Kidney (tissue), 14 donors: ENCODE results near the gene DDX41. TPM values are rescaled to one million over a fixed set of nuclear protein-coding genes. Genes with fewer than 3 reads are reported as not detected.

ENCODE experiments used
- DNase-seq, 5 donors: peaks; one replicate each; pipeline ENCODE4 v3.0.0-alpha.2; 2013 to 2020
- FAIRE-seq: peaks from 2 replicates; lab custom pipeline; 2012; peaks lifted over from hg19 to GRCh38; lab: Jason Lieb, UNC
- H3K27ac ChIP-seq, 2 donors: one replicate each; pipeline ENCODE4 v1.7.0; 2013; ENCODE audit warnings: low read depth in 2 of 2, low read length in 2 of 2, inconsistent platforms in 1 of 2
- H3K27me3 ChIP-seq: one replicate; pipeline ENCODE4 v1.7.1; 2013; ENCODE audit warnings: low read length, inconsistent platforms; ENCODE audit not compliant: control insufficient read depth, insufficient read depth
- H3K36me3 ChIP-seq, 3 donors: one replicate each; pipeline versions ENCODE4 v1.7.0 to v1.7.1; 2013; ENCODE audit warnings: low read length in 3 of 3, control low read depth in 1 of 3, inconsistent platforms in 1 of 3; ENCODE audit not compliant: insufficient read depth in 3 of 3, control insufficient read depth in 2 of 3
- H3K4me1 ChIP-seq, 3 donors: one replicate each; pipeline versions ENCODE4 v1.7.0 to v1.7.1; 2013; ENCODE audit warnings: low read length in 3 of 3, inconsistent platforms in 1 of 3, low read depth in 1 of 3; ENCODE audit not compliant: control insufficient read depth in 2 of 3, insufficient read depth in 2 of 3
- H3K4me3 ChIP-seq, 3 donors: one replicate each; pipeline versions ENCODE4 v1.7.0 to v1.8.1; 2013; ENCODE audit warnings: low read length in 3 of 3, control low read depth in 1 of 3, inconsistent platforms in 1 of 3
- H3K9ac ChIP-seq, 3 donors: one replicate each; pipeline versions ENCODE4 v1.7.0 to v1.7.1; 2013; ENCODE audit warnings: low read length in 3 of 3, control low read depth in 1 of 3, inconsistent platforms in 1 of 3
- H3K9me3 ChIP-seq, 3 donors: one replicate each; pipeline versions ENCODE4 v1.7.0 to v1.7.1; 2013; ENCODE audit warnings: low read length in 3 of 3, control low read depth in 1 of 3, inconsistent platforms in 1 of 3; ENCODE audit not compliant: control insufficient read depth in 2 of 3, insufficient read depth in 1 of 3
- intact Hi-C: fragments of 100-400 bp; cut with DNase I; formaldehyde crosslinking; loops from one replicate; pipeline ENCODE4 v1.11.1; 2022
- polyA plus RNA-seq: library from polyadenylated mRNA; stranded (reverse); fragments of 350-450 nt; fragmentation: Illumina TruSeq; extraction: RNeasy Lipid Tissue Mini Kit (QIAGEN cat#74804); gene quantifications from one replicate; pipeline ENCODE4 v1.2.3, GENCODE V29; 2014; ENCODE audit warnings: low read depth, low replicate concordance; ENCODE audit not compliant: insufficient read depth
- total RNA-seq: library from RNA; stranded (reverse); fragmentation: NEBNext Ultra II Directional; extraction: Animal tissue kit (Norgen Biotek cat#: 25700); gene quantifications from one replicate; pipeline ENCODE4 v1.2.1, GENCODE V29; 2021
- TF ChIP-seq, protein P1 (sequence below): IDR thresholded peaks from 3 replicates; pipeline ENCODE4 v1.5.1; 2012; ENCODE audit warnings: mild to moderate bottlenecking, moderate library complexity, borderline replicate concordance; ENCODE audit not compliant: insufficient read depth; ENCODE audit errors: extremely low read depth
- donor health status: control.
- donor health status: control.
- donor health status: control.
- donor health status: control.
- donor health status: control.
- donor health status: DM: yes; HTN: yes; CAD: no.
- donor health status: Normal renal cell carcinoma (clear cell type).

Gene DDX41
- total and polyA plus RNA-seq, 2 donors from 2014 or later = 86.7 to 97.3 TPM

GRCh38 chr5:177547736-177548135 lies 31.0 kb upstream of the DDX41 start:
- Histone ChIP-seq H3K9me3 (no peaks in the 10 kb centered on the region), H3K27ac (no peak overlapping the region), H3K36me3 (peaks cover 2 to 7% (median 2%) of the 10 kb centered on the region in 3 donors), H3K4me3 (no peak overlapping the region), H3K9ac (no peak overlapping the region), H3K27me3 (no peaks in the 10 kb centered on the region), H3K4me1 (peaks cover 0 to 9% (median 5%) of the 10 kb centered on the region in 3 donors)
- no peak for DNase-seq
- no peak for FAIRE-seq
- intact Hi-C loops = no loop called here
- TF ChIP-seq, protein P1, sequence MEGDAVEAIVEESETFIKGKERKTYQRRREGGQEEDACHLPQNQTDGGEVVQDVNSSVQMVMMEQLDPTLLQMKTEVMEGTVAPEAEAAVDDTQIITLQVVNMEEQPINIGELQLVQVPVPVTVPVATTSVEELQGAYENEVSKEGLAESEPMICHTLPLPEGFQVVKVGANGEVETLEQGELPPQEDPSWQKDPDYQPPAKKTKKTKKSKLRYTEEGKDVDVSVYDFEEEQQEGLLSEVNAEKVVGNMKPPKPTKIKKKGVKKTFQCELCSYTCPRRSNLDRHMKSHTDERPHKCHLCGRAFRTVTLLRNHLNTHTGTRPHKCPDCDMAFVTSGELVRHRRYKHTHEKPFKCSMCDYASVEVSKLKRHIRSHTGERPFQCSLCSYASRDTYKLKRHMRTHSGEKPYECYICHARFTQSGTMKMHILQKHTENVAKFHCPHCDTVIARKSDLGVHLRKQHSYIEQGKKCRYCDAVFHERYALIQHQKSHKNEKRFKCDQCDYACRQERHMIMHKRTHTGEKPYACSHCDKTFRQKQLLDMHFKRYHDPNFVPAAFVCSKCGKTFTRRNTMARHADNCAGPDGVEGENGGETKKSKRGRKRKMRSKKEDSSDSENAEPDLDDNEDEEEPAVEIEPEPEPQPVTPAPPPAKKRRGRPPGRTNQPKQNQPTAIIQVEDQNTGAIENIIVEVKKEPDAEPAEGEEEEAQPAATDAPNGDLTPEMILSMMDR = no peak

GRCh38 chr5:177546258-177546741 lies 29.5 kb upstream of the DDX41 start:
- intact Hi-C loops = no loop called here
- H3K27ac ChIP-seq = peak overlapping the region in 1 of 2 donors; percentile 65
- no peak overlapping the region for H3K4me3 ChIP-seq
- H3K9me3 ChIP-seq = no peaks in the 10 kb centered on the region
- FAIRE-seq (no peak), DNase-seq (peak in 1 of 5 donors; percentile 40)
- H3K9ac ChIP-seq = no peak overlapping the region
- TF ChIP-seq, protein P1 = no peak
- no peaks in the 10 kb centered on the region for H3K27me3 ChIP-seq
- H3K36me3 ChIP-seq = peaks cover 2 to 3% (median 2%) of the 10 kb centered on the region in 3 donors
- H3K4me1 ChIP-seq = peaks cover 0 to 7% (median 0%) of the 10 kb centered on the region in 3 donors

- Histone ChIP-seq H3K36me3 (peaks cover 2 to 3% (median 2%) of the 10 kb centered on the region in 3 donors), H3K27me3 (no peaks in the 10 kb centered on the region), H3K4me1 (peaks cover 0 to 7% (median 0%) of the 10 kb centered on the region in 3 donors), H3K4me3 (no peak overlapping the region), H3K9ac (no peak overlapping the region), H3K9me3 (no peaks in the 10 kb centered on the region), H3K27ac (peak overlapping the region in 1 of 2 donors; percentile 45)
- TF ChIP-seq, protein P1 = no peak
- no peak for DNase-seq
- no peak for FAIRE-seq
- intact Hi-C loops = no loop called here
These were observed 28.9 kb upstream of the DDX41 start for GRCh38 chr5:177545487-177546257.
